GM18873 (cell line): Measurements from ENCODE around the gene SEC31A.
A peak's percentile ranks its signal among the peaks of the same experiment; 100 is the strongest.
"Not testable (repeated sequence)": the region's sequence is repeated elsewhere in the genome, so short reads cannot be mapped to it uniquely, and the experiment has no call there.

Experiments used
- ATAC-seq: cut with Tn5 transposase; IDR thresholded peaks from one replicate; pipeline ENCODE4 v1.9.1; 2021; ENCODE audit warnings: mild to moderate bottlenecking, moderate library complexity, moderate number of reproducible peaks; ENCODE audit not compliant: unreplicated experiment, low FRiP score

Gene SEC31A, protein sequence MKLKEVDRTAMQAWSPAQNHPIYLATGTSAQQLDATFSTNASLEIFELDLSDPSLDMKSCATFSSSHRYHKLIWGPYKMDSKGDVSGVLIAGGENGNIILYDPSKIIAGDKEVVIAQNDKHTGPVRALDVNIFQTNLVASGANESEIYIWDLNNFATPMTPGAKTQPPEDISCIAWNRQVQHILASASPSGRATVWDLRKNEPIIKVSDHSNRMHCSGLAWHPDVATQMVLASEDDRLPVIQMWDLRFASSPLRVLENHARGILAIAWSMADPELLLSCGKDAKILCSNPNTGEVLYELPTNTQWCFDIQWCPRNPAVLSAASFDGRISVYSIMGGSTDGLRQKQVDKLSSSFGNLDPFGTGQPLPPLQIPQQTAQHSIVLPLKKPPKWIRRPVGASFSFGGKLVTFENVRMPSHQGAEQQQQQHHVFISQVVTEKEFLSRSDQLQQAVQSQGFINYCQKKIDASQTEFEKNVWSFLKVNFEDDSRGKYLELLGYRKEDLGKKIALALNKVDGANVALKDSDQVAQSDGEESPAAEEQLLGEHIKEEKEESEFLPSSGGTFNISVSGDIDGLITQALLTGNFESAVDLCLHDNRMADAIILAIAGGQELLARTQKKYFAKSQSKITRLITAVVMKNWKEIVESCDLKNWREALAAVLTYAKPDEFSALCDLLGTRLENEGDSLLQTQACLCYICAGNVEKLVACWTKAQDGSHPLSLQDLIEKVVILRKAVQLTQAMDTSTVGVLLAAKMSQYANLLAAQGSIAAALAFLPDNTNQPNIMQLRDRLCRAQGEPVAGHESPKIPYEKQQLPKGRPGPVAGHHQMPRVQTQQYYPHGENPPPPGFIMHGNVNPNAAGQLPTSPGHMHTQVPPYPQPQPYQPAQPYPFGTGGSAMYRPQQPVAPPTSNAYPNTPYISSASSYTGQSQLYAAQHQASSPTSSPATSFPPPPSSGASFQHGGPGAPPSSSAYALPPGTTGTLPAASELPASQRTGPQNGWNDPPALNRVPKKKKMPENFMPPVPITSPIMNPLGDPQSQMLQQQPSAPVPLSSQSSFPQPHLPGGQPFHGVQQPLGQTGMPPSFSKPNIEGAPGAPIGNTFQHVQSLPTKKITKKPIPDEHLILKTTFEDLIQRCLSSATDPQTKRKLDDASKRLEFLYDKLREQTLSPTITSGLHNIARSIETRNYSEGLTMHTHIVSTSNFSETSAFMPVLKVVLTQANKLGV

DNA sequence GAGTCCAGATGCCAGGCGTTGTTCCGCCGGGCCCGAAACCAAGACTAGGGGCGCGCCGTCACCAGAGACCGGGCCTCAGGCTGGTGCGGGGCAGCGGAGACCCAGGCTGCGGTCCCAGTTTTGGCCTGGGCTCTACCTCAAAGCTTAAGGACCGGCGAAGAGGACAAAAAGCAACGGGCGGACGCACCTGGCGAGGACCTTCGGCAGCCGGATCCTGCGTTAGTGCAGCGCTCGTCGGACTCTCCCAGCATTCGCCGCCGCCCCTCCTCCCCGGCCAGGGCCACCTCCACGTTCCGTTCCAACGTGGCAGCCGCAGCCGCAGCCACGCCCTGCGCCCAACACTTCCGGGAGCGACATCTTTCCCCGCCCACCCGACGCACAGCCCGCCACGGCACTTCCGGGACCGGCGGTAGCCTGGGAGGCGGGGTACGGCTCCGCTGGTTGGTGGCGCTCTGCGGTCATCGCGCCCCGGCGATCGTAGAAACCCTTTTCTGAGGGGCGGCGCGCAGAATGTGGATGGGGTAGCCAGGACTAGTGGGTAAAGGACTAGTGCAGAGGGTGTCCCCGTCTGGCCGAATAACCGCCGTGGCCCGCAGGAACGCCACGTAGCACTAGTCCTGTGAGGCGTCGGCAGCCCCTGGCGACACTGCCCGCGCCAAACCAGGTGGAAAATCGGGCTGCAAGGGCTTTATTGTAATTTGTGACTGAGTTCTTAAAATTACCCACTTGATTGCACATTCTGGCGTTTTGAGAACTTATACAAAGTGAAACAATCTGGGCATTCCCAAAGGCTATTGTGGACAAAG, at the start of gene SEC31A:
SEC31A (minus strand) TSS at position 253 of the 806 bp plus-strand sequence. CDS start 9,217 bp downstream, outside the sequence.
- peak; percentile 83 for ATAC-seq

DNA sequence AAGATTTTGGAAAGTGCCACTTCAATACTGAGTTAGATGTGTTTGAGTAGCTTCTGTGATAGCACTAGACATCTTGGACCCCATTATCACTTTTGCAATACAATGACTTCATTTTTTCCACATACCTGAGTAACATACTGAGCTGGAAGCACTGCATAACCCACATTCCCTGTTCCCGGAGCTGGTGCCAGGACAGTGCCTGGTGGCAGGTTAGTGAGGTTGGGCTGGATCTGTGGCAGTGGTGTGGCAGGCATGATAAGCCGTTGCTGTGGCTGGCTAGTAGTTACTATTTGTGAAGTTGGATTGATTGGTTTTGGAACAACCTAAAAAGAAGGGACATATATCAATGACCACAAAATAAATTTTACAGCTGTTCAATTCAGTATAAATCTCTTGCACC, 48.5 kb upstream of the SEC31A start:
- no peak for ATAC-seq

DNA sequence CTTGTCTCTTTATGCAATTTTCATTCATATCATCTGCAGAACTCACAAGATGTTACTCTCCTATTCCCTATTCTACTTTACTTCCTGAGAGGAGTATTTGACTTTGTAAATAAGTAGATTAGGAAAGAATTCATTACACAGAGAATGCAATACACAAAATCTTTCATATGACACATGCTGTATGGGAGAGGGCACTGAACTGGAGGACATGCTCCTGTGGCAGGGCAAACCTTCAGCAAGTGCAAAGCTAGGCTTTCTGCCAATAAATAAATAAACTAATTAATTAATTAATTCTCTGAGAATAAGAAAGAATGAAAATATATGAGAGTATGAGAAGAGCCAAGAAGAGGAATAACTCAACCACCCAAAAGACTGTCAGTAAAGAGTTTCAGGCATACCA, 43.5 kb upstream of the SEC31A start:
- no peak for ATAC-seq

DNA sequence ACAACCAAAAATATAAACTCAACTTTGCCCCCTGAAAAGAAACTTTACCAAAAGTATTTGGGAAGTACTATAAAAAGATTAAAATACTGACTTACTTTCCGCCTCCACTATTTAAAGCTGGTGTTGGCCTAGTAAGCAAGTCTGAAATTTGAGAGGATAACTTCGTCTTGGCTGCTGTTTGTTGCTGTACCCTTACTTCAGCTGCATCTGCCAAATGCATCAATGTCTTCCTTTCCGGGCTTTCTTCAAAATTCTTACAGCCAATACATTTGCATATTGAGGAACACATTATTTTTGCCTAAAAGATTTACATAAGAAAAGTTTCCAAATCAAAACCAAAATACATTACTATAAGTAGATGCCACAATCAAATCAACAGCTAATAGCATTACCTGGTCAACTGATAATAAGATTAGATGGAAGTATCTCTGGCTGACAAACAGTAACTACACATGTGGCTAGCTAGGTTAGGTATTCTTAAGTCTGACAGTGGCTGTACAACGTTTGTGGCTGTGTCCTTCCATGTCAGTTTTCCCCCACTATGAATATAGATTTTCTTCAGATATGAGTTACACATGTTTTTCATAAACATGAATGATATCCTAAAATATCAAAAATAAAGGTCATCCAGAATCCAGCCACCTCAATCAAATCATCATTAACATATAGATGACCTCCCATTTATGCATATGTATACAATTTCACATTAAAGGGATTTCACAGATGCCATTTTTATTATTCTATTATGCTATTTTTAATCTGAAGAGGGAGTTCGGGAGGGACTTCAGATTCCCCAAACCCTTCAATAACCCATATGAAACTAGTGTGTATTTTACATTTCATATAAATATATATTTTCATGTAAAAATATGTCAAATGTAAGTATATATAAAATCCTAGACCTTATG, 40.1 kb upstream of the SEC31A start:
- ATAC-seq: no peak

DNA sequence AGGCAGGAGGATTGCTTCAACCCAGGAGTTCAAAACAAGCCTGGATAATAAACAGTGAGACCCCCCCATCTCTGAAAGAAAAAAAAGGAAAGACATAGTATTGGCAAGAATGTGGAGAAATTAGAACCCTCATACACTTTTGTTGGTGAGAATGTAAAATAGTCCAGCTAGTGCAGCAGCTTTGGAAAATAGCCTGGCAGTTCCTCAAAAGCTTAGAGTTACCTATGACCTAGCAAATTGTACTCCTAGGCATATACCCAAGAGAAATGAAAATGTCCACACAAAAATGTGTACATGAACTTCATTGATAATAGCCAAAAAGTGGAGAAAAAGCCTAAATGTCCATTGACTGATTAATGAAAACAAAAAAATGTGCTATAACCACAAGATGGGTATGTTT, 30.8 kb upstream of the SEC31A start:
- no peak for ATAC-seq

DNA sequence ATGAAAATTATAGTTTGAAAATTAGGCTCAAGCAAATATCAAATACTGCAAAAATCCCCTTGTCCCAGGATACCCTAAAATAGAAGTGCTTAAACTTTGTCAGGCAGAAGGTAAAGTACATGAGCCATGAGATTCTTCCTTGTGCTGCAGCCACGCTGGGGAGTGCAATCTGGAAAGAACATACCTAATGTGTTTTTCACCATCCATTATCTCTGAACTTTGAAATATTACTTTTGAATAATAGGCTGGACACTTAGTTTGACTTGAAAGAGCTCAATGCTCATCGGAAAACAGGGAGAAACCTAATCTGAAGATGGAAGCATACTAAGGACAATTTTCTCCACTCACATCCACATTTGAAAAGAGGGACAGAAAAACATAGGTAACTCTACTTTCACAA, 28.4 kb upstream of the SEC31A start:
- no peak for ATAC-seq

DNA sequence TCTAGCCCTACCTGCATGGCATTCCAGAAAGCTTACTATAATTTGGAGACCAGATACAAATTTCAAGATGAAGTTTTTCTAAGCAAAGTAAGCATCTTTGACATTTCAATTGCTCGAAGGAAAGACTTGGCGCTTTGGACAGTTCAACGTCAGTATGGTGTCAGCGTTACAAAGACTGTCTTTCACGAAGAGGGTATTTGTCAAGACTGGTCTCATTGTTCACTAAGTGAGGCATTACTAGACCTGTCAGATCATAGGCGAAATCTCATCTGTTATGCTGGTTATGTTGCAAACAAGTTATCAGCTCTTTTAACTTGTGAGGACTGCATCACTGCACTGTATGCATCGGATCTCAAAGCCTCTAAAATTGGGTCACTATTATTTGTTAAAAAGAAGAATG, 27.1 kb upstream of the SEC31A start:
- ATAC-seq: no peak

DNA sequence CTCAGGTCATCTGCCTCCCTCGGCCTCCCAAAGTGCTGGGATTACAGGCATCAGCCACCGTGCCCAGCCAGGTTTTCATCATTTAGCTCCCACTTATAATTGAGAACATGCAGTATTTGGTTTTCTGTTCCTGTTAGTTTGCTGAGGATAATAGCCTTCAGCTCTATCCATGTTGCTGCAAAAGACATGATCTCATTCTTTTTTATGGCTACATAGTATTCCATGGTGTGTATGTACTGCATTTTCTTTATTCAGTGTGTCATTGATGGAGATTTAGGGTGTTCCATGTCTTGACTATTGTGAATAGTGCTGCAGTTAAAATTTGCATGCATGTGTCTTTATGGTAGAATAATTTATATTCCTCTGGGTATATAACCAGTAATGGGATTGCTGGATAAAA, 23.0 kb upstream of the SEC31A start:
- ATAC-seq: not testable (repeated sequence)

DNA sequence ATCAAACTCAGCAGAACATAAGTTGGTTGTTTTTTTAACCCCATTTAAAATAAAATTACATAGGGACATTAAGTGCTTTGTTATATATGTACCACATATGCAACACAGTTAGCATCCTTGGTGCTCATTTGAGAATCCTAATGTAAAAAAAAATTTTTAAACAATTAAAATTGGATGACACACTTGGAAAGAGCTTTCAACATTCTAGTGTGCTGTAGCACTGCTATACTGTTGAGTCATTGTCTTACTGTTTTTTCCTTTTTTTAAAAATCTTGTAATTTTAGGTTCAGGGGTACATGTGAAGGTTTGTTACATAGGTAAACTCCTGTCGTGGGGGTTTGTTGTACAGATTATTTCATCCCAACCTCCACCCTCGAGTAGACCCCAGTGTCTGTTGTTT, 22.4 kb upstream of the SEC31A start:
- no peak for ATAC-seq

DNA sequence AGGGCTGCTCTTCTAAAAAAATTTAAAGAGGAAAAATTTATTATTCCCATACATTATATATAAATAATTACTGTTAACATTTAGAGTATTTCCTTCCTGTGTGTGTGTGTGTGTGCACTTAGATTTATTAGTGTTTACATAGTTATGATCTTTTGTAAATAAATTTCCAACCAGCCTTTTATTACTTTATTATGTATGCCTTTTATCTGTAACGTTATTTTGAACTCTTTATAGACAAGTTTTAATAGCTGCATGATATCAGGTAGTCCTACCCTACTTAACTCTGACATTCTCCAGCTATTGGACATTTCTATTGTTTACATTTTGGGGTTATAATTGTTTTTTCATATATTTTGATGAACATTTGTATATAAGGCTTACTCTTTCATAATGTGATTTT, 18.4 kb upstream of the SEC31A start:
- no peak for ATAC-seq

DNA sequence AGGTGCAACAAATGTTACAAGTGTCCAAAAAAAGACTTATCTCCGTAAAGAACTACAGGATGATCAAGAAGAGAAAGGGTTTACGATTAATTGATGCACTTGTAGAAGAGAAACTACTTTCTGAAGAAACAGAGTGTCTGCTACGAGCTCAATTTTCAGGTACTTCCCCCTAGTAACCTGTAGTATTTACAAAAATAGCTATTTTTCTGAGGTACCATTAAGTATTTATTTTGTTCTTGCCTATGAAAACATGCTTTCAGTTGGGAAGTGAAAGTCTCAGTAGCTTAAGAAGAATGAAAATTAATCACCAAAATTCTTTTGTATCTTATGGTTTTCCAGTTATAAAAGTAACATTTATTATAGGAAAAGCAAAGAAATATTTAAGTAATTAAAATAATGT, 15.5 kb upstream of the SEC31A start:
- no peak for ATAC-seq

DNA sequence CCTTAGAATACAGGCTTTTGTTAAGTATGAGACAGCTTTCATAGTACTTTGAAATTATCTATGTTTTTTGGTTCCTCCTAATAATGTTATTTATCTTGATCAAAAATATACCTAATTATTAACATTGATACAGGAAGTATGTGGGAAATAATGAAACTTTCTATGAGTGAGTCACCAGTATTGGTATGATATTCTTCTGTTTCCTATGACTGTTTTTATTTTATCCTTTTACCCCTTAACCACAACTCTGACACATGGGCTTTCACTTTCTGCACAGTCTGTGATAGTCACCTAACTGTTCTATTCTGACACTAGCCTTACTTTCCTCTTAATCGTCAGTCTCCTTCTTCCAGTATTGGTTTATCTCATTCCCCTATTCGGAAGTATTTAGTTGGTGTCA, 14.3 kb upstream of the SEC31A start:
- peak; percentile 59 for ATAC-seq

DNA sequence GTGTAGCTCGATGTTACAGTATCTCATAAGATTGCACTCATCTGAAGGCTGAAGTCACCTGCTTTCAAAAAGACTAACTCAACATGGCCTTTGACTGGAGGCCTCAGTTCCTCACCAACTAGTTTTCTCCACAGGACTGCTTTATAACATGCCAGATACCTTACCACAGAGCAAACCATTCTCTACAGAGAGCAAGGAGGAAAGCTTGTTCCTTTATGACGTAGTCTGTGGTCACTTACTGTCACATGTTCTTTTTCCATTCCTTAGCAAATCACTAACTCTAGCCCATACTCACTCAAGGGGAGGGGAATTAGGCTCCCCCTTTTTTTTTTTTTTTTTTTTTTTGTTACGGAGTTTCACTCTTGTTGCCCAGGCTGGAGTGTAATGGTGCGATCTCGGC, 12.8 kb upstream of the SEC31A start:
- no peak for ATAC-seq

DNA sequence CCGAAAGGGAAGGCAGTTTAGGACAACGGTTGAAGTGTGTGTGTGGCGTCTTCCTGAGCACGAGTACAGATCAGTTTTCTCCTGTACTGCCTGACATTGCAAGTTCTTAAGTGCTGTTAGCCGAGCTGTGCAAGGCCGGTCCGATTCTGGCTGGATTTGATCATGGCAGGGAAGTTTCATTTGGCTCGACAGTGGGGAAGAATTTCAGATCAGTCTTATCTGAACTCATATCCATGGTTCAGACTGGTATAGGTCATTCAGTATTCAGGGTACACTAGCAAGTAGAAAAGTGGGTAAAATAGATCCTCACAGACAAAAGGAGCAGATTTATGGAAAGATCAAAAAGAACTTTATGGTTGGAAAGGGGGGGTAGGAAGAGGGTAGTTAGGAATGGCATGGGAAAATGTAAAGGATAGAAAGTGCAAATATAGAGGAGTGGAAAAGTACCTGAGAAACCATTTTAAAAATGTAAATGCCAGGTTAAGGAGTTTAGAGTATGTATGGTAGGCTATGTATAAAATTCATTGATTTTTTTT, 10.3 kb upstream of the SEC31A start:
- no peak for ATAC-seq

DNA sequence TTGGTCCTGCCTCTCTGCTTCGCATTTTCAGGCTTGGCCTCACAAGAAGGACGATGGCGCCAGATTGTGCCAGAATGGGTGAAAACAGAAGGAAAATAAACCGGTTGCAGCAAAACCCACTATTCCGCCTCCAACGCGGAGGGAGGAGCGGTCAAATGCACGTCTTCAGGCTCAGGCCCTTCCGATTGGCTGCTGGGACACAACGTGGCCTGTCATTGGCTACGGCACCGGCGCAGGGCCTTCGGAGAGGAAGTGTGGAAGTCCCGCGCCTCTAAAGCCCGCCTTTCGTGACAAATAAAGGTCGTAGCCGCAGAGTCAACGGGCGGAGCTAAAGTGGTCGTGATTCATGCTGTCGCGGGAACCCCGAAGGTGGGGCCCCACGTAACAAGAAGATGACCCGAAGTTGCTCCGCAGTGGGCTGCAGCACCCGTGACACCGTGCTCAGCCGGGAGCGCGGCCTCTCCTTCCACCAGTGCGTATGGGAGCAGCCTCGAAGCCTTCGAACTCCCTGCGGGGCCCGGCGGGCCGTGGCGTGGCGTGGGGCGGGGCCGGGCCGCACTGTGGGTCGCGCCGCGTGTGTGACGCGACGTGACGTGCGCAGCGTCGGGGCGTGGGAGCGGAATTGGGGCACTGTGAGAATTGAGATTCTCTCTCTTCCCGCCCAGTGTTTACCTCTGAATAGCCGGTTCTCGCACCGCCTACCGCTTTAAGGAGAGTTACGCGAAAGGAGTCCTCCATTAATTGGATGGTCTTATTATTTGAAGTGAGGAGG, 9.6 kb upstream of the SEC31A start, which contains the start of gene THAP9:
THAP9 (plus strand) TSS at position 325 of the 772 bp plus-strand sequence; CDS start at position 393, 68 bp downstream.
- ATAC-seq: peak; percentile 92

DNA sequence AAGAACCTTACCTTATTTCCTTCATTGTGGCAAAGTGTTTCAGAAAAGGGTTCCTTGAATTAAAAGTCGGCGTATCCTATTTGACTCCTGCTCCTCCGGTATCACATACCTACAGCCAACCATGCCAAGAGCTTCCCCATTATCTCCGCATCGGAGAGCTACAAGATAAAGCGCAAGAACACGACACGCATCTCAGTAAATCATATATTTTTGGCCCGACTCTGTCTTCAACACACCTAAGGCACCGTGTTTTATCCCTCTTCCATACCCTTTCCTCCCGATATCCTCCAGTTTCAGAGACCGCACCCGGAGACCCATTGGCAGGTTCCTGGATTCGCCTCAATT, 9.1 kb upstream of the SEC31A start:
- peak; percentile 2 for ATAC-seq

DNA sequence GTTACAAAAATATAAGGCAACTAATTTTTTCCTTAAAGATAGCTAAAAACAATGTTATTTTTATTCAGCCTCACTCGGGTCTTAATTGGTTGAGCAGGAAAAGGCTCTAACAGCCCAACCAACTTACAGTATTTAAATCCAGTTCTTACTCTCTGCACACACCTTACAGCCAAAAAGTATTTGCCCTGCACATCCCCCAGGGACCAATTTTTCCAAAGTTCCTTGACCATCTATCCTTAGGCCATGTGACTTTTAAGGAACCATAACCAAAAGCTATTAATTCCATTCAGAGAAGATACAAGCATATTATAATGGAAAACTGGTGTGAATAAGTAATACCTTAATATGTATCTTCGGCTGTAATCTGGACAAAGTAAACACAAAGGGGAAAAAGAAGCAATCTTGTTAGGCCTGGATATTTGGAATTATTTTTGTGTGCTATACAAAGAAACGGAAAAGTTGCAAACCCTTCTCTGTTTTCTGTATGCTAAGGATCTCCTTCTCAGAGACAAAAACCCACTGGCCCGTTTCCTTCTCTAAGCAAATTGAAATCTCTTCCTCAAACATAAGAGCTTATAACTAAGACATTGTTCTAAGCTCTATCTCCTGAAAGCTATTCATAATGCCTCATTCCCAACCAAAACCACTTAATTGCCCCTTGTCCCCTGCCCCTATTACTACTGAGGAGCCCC, 8.6 kb upstream of the SEC31A start:
- ATAC-seq: no peak
